Neural cell (in vitro differentiated cells): Measurements from ENCODE around the gene BCL7B.
"Not testable (repeated sequence)": the region's sequence is repeated elsewhere in the genome, so short reads cannot be mapped to it uniquely, and the experiment has no call there.

Experiments used
- CTCF ChIP-seq: fragments of 450-650 bp; IDR thresholded peaks from 2 replicates; pipeline ENCODE4 v1.5.1; 2014; ENCODE audit warnings: antibody characterized with exemption, mild to moderate bottlenecking, moderate library complexity; ENCODE audit not compliant: poor library complexity, severe bottlenecking
- EZH2 ChIP-seq: fragments of 200-600, 300-800 bp; shearing (Covaris generic), sonication (generic); IDR thresholded peaks from 2 replicates; pipeline ENCODE4 v1.6.1; 2014; ENCODE audit warnings: antibody characterized with exemption, low read length, borderline replicate concordance, mild to moderate bottlenecking; ENCODE audit not compliant: insufficient read depth, poor library complexity, severe bottlenecking
- REST ChIP-seq: IDR thresholded peaks from 2 replicates; pipeline ENCODE4 v1.6.1; 2012; ENCODE audit warnings: borderline replicate concordance

GRCh38 chr7:73495507-73495906 lies 62.0 kb downstream of the BCL7B start:
- not testable (repeated sequence) for TF ChIP-seq REST, CTCF, EZH2
